Kidney epithelial cell (primary cell): Measurements from ENCODE around the gene OSBP. TPM values are rescaled to one million over a fixed set of nuclear protein-coding genes. Genes with fewer than 3 reads are reported as not detected.

Source experiments
- DNase-seq: peaks from one replicate; pipeline ENCODE4 v3.0.0-alpha.2; 2010; ENCODE audit warnings: low read depth
- H3K27me3 ChIP-seq: 2 replicates; pipeline ENCODE4 v1.6.0; 2011; ENCODE audit warnings: low read length; ENCODE audit not compliant: control insufficient read depth, insufficient read depth
- H3K36me3 ChIP-seq: 2 replicates; pipeline ENCODE4 v1.5.1; 2011; ENCODE audit warnings: low read length; ENCODE audit not compliant: control insufficient read depth, insufficient read depth
- H3K4me3 ChIP-seq: 2 replicates; pipeline ENCODE4 v1.5.1; 2011; ENCODE audit warnings: low read depth, mild to moderate bottlenecking, control low read depth, low read length
- CTCF ChIP-seq: IDR thresholded peaks from 2 replicates; pipeline ENCODE4 v1.5.1; 2011; ENCODE audit warnings: mild to moderate bottlenecking, moderate library complexity, low read length, control low read depth, inconsistent platforms; ENCODE audit not compliant: insufficient read depth, poor library complexity, severe bottlenecking
- total RNA-seq: library from RNA; depleted of rRNA; stranded (reverse); fragments of >200 nt; gene quantifications from 2 replicates; pipeline ENCODE4 v1.2.3, GENCODE V29; 2015

Gene OSBP
- total RNA-seq, 1 donor from 2014 or later, result 27.1 TPM

- no peak for DNase-seq
- H3K4me3 ChIP-seq, result no peak overlapping the region
- no peaks in the 10 kb centered on the region for H3K27me3 ChIP-seq
- no peak for TF ChIP-seq CTCF
- H3K36me3 ChIP-seq, result peaks cover 4% of the 10 kb centered on the region
Observed at GRCh38 chr11:59611570-59612565, 3.7 kb downstream of the OSBP start.

- H3K36me3 ChIP-seq, result peaks cover 4% of the 10 kb centered on the region
- no peak for TF ChIP-seq CTCF
Observed at GRCh38 chr11:59610289-59610688, 5.3 kb downstream of the OSBP start.

GRCh38 chr11:59607703-59608454 is 7.7 kb downstream of the OSBP start:
- Histone ChIP-seq H3K27me3 (no peaks in the 10 kb centered on the region), H3K4me3 (no peak overlapping the region), H3K36me3 (peaks cover 4% of the 10 kb centered on the region)
- no peak for DNase-seq
- no peak for TF ChIP-seq CTCF

More at GRCh38 chr11:59610289-59610688, 5.3 kb downstream of the OSBP start:
- H3K4me3 ChIP-seq, result no peak overlapping the region
- DNase-seq, result no peak
- H3K27me3 ChIP-seq, result no peaks in the 10 kb centered on the region

GRCh38 chr11:59602432-59602831 is 13.1 kb downstream of the OSBP start:
- no peak overlapping the region for H3K4me3 ChIP-seq
- no peak for DNase-seq
- no peaks in the 10 kb centered on the region for H3K27me3 ChIP-seq
- TF ChIP-seq CTCF, result no peak
- H3K36me3 ChIP-seq, result no peaks in the 10 kb centered on the region

GRCh38 chr11:59601788-59602187 is 13.8 kb downstream of the OSBP start:
- no peak for DNase-seq
- TF ChIP-seq CTCF, result no peak
- no peaks in the 10 kb centered on the region for H3K36me3 ChIP-seq
- H3K4me3 ChIP-seq, result no peak overlapping the region
- no peaks in the 10 kb centered on the region for H3K27me3 ChIP-seq
